Measurements from ENCODE around the gene ADGB. TPM values are rescaled to one million over a fixed set of nuclear protein-coding genes. Genes with fewer than 3 reads are reported as not detected.

Gene ADGB
- total and polyA plus RNA-seq, 9 of the 15 experiments (the other 6 are each of a cell fraction or from before 2014, with no cell fraction given) = not detected

- CTCF ChIA-PET (ENCODE audit: low intra/inter-chr PET ratio) = no interaction called here
- TF ChIP-seq MAZ (CRISPR knock-in tag; conservative IDR thresholded peaks at IDR 0.05 in 1 of 2, IDR thresholded peaks at IDR 0.05 in 1 of 2) = 0 out of 4 replicates have a peak, but pooled peaks of 1 of the 2 experiments have one; percentile 25
- TF ChIP-seq CREB5 (CRISPR knock-in tag; IDR thresholded peaks at IDR 0.05) = peak; percentile 32; the same call in 1 of the 2 replicates
- no peak; the same call in 1 of the 2 replicates for TF ChIP-seq BACH1 (tag; IDR thresholded peaks at IDR 0.05)
- no peak for TF ChIP-seq ZNF696 (CRISPR knock-in tag; conservative IDR thresholded peaks at IDR 0.05)
- TF ChIP-seq PURB (CRISPR knock-in tag; IDR thresholded peaks at IDR 0.05; ENCODE audit: low read depth) = no peak
- no peak for TF ChIP-seq SMARCE1 (IDR thresholded peaks at IDR 0.05)
- no peak for TF ChIP-seq ASH1L (IDR thresholded peaks at IDR 0.05; ENCODE audit: borderline replicate concordance, low read depth, partially characterized antibody)
- no peak for TF ChIP-seq CBFB (CRISPR knock-in tag; IDR thresholded peaks at IDR 0.05)
- TF ChIP-seq MTA1 (IDR thresholded peaks at IDR 0.05; ENCODE audit: borderline replicate concordance) = no peak
- TF ChIP-seq ZBTB43 (CRISPR knock-in tag; IDR thresholded peaks at IDR 0.05) = no peak
- no peak for TF ChIP-seq PTBP1 (IDR thresholded peaks at IDR 0.05; ENCODE audit: low read depth, low read length)
- TF ChIP-seq SMAD4 (CRISPR knock-in tag; conservative IDR thresholded peaks at IDR 0.05) = no peak
- no peak for TF ChIP-seq KDM1A (IDR thresholded peaks at IDR 0.05)
- TF ChIP-seq ZFP91 (CRISPR knock-in tag; IDR thresholded peaks at IDR 0.05) = no peak
- TF ChIP-seq BRD4 (IDR thresholded peaks at IDR 0.05) = no peak
- TF ChIP-seq TARDBP (IDR thresholded peaks at IDR 0.05) = no peak
- TF ChIP-seq ZNF830 (CRISPR knock-in tag; IDR thresholded peaks at IDR 0.05) = 0 out of 2 replicates have a peak, but pooled peaks have one; percentile 40
- no peak for TF ChIP-seq MXI1 (IDR thresholded peaks at IDR 0.05; ENCODE audit: low read depth, low read length)
- no peak for TF ChIP-seq C11orf30 (IDR thresholded peaks at IDR 0.05; ENCODE audit: low read depth)
- TF ChIP-seq RBM22 (IDR thresholded peaks at IDR 0.05; ENCODE audit: low read depth, low read length, poor library complexity, severe bottlenecking) = no peak
- no peak for TF ChIP-seq ETS2 (tag; IDR thresholded peaks at IDR 0.05; ENCODE audit: borderline replicate concordance, poor library complexity, severe bottlenecking)
Observed at GRCh38 chr6:146862508-146862919, 263.7 kb downstream of the ADGB start.

More at GRCh38 chr6:146862508-146862919, 263.7 kb downstream of the ADGB start:
- 53% methylated on average over 4 of the region's 4 CpGs for WGBS (ENCODE audit: insufficient coverage, low coverage, missing lambda C conversion rate)
- ATAC-seq (no peak), DNase-seq (ENCODE audit: extremely low read depth in 1 of 4, low spot score in 3 of 4) (no peak), FAIRE-seq (no peak)
- H3K4me3 ChIP-seq = no peak overlapping the region
- H4K20me1 ChIP-seq (replicated peaks; ENCODE audit: control insufficient read depth, insufficient read depth, low read length) = no peaks in the 10 kb centered on the region
- H3K27ac ChIP-seq (ENCODE audit: extremely low read depth, low read depth, low read length) = no peak overlapping the region
- H3K9me1 ChIP-seq (ENCODE audit: control insufficient read depth, insufficient read depth, low read length) = no peaks in the 10 kb centered on the region
- no peaks in the 10 kb centered on the region for H3K9me3 ChIP-seq (replicated peaks; ENCODE audit: control insufficient read depth, insufficient read depth, low read depth, low read length)
- in situ Hi-C loops (cut with MboI) = no loop called here
- peaks cover 26% of the 10 kb centered on the region for H3K79me2 ChIP-seq (ENCODE audit: control insufficient read depth, insufficient read depth, low read length)
- H3K9ac ChIP-seq (ENCODE audit: insufficient read depth in 1 of 2, low read depth in 2 of 2, low read length in 2 of 2) = no peak overlapping the region
- no peak overlapping the region for H3K4me2 ChIP-seq (ENCODE audit: insufficient read depth, low read length)
- H3K4me1 ChIP-seq (replicated peaks in 1 of 2; ENCODE audit: control insufficient read depth in 2 of 2, insufficient read depth in 2 of 2, low read length in 2 of 2) = peaks cover 5 to 58% of the 10 kb centered on the region in 2 experiments
- no peaks in the 10 kb centered on the region for H3K27me3 ChIP-seq (ENCODE audit: control insufficient read depth in 2 of 2, insufficient read depth in 2 of 2, low read length in 2 of 2)
- no TSS peak for BruUV-seq (replicated peaks)
- H2AFZ ChIP-seq (ENCODE audit: low read depth, low read length) = no peak overlapping the region
- POLR2A ChIA-PET = interaction anchor here (0.7 kb wide), 1 partner anchor 12 kb away, joined by 3 read pairs; no protein-coding TSS in a partner anchor
- intact Hi-C loops (cut with micrococcal nuclease) = no loop called here
- H3K36me3 ChIP-seq (ENCODE audit: control insufficient read depth, insufficient read depth, low read length) = peaks cover 30% of the 10 kb centered on the region
